ENCODE results near the gene SIPA1L3. TPM values are rescaled to one million over a fixed set of nuclear protein-coding genes. Genes with fewer than 3 reads are reported as not detected.

SIPA1L3 gene
- polyA plus RNA-seq, 2 of the 4 experiments (the other 2 are of a cell fraction) = 28.9 to 50.6 TPM

DNA sequence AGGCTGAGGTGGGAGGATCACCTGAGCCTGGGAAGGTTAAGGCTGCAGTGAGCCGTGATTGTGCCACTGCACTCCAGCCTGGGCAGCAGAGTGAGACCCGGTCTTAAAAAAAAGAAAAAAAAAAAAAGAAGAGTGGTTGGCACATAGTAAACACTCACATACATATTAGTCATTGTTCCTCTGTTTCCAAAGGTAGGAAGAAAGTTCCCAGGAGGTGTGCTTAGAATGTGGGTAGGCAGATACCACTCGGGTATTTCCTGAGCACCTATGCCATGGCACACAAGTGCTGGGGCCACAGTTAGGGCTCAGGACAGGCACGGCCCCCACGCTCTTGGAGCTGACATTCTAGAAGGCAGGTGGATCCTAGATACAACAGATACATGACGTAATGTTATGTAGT, 41.4 kb downstream of the SIPA1L3 start:
- DNase-seq (ENCODE audit: low read depth in 1 of 2, low spot score in 1 of 2) = no peak

DNA sequence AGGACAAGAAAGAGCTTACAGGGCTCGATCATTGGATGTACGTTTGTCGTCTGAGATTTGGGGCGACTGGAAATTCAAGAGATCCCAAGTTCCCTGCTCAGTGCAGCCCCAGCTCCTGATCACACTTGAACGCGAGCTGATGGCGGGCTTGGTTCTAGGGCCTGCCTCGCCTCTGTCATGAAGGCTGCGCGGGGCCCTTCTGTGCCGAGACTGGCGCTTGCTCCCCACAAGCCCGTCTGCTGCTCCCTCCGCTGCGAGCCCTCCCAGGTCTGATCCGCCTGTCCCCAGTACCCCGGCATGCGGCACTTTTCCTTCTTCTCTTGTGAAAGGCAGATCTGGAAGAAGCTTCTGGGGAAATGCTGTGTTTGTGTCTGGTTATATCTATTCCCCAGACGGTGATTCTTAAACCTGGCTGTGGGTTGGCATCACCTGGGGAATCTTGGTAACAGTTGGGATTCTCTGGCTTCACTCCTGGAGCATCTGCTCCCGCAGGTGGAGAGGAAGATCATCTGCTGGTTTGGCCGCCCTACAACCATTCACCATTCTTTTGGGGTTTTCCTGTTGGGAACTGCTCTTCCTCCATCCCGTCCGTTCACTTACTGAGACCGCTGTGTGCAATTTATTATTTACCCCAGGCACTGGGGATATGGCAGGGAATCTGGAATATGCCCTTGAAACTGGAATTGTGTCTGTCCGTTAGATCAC, 43.6 kb downstream of the SIPA1L3 start:
- no peak for FAIRE-seq
- Histone ChIP-seq H3K4me2 (no peak overlapping the region), H3K27ac (peak overlapping the region in 1 of 2 experiments; percentile 11; a peak in 1 of 6 replicates), H3K4me3 (no peak overlapping the region), H3K4me1 (peaks cover 61% of the 10 kb centered on the region), H3K9me3 (no peaks in the 10 kb centered on the region)
- POLR2A ChIA-PET = interaction anchor here (0.6 to 1.1 kb wide), 4 partner anchors 14 to 633 kb away, joined by 3 to 5 read pairs (median 4); no protein-coding TSS in a partner anchor
- TF ChIP-seq FOSB (CRISPR knock-in tag; IDR thresholded peaks at IDR 0.05) (no peak), CHD4 (IDR thresholded peaks at IDR 0.05; ENCODE audit: borderline replicate concordance) (no peak), MAZ (IDR thresholded peaks at IDR 0.05; ENCODE audit: borderline replicate concordance, low read depth, low read length) (no peak), HEYL (CRISPR knock-in tag; IDR thresholded peaks at IDR 0.05) (no peak), RARB (CRISPR knock-in tag; IDR thresholded peaks at IDR 0.05) (no peak), JUN (IDR thresholded peaks at IDR 0.05) (no peak), FOSL2 (IDR thresholded peaks at IDR 0.05) (no peak), FOSL2 (CRISPR knock-in tag; IDR thresholded peaks at IDR 0.05) (no peak), POLR2A (IDR thresholded peaks at IDR 0.05; ENCODE audit: low read length) (no peak), HOXB5 (CRISPR knock-in tag; IDR thresholded peaks at IDR 0.05) (no peak), HOXB13 (CRISPR knock-in tag; IDR thresholded peaks at IDR 0.05; ENCODE audit: low read depth) (no peak), EP300 (IDR thresholded peaks at IDR 0.05) (no peak), RNF2 (IDR thresholded peaks at IDR 0.05; ENCODE audit: borderline replicate concordance, low read depth) (no peak), ZC3H11A (IDR thresholded peaks at IDR 0.05) (no peak), RCOR1 (IDR thresholded peaks at IDR 0.05; ENCODE audit: low read depth, low read length) (no peak)
- TF ChIP-seq, protein P1, sequence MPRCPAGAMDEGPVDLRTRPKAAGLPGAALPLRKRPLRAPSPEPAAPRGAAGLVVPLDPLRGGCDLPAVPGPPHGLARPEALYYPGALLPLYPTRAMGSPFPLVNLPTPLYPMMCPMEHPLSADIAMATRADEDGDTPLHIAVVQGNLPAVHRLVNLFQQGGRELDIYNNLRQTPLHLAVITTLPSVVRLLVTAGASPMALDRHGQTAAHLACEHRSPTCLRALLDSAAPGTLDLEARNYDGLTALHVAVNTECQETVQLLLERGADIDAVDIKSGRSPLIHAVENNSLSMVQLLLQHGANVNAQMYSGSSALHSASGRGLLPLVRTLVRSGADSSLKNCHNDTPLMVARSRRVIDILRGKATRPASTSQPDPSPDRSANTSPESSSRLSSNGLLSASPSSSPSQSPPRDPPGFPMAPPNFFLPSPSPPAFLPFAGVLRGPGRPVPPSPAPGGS (IDR thresholded peaks at IDR 0.05) = no peak
- TF ChIP-seq, protein P2, sequence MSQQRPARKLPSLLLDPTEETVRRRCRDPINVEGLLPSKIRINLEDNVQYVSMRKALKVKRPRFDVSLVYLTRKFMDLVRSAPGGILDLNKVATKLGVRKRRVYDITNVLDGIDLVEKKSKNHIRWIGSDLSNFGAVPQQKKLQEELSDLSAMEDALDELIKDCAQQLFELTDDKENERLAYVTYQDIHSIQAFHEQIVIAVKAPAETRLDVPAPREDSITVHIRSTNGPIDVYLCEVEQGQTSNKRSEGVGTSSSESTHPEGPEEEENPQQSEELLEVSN (IDR thresholded peaks at IDR 0.05; ENCODE audit: borderline replicate concordance, low read depth) = no peak
- ATAC-seq = peak in 1 of 2 experiments; percentile 9; a peak in 2 of 6 replicates
- WGBS (ENCODE audit: missing lambda C conversion rate) = 92% methylated on average over 25 of the region's 25 CpGs
- DNase-seq (ENCODE audit: low read depth in 1 of 2, low spot score in 1 of 2) = no peak
- CTCF ChIA-PET = interaction anchor here (0.6 to 1.5 kb wide), 6 partner anchors 10 to 137 kb away, joined by 3 to 8 read pairs (median 4); no protein-coding TSS in a partner anchor

More for the DNA sequence above, 41.4 kb downstream of the SIPA1L3 start:
- no peak for TF ChIP-seq ZFP36 (IDR thresholded peaks at IDR 0.05; ENCODE audit: borderline replicate concordance, partially characterized antibody)
- TF ChIP-seq EP300 (IDR thresholded peaks at IDR 0.05) = no peak
- TF ChIP-seq CBX8 (IDR thresholded peaks at IDR 0.05) = no peak
- Histone ChIP-seq H3K4me3 (no peak overlapping the region), H3K4me2 (peak overlapping the region; percentile 3; the same call in 1 of the 3 replicates), H3K27ac (peak overlapping the region; percentile 8 to 56; a peak in 3 of 6 replicates), H3K4me1 (peaks cover 66% of the 10 kb centered on the region), H3K9me3 (no peaks in the 10 kb centered on the region)
- FAIRE-seq (no peak), ATAC-seq (peak in 1 of 2 experiments; percentile 13; a peak in 3 of 6 replicates)
- CTCF ChIA-PET = interaction anchor here (0.7 to 5.4 kb wide), 3 partner anchors 37 to 335 kb away, joined by 3 to 40 read pairs (median 4); no protein-coding TSS in a partner anchor
- POLR2A ChIA-PET = no interaction called here
- WGBS (ENCODE audit: missing lambda C conversion rate) = 72% methylated on average over 6 of the region's 6 CpGs

DNA sequence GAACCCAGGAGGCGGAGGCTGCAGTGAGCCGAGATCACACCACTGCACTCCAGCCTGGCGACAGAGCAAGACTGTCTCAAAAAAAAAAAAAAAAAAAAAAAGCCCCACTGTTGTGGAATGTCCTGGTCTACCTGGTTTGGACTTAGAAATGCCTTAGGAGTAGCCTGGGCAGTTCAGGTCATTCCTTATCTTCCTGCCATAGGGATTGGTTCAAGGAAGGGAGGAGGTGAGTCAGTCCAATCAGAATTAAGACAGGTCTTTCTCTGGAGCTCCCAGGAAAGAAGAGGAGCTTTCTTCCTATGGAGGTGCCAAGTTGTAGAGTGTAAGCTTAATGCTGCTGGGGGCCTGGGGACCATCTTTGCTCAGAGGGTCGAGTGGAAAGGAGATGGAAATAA, 44.8 kb downstream of the SIPA1L3 start:
- H3K4me3 ChIP-seq = no peak overlapping the region
- ATAC-seq (peak; percentile 28 to 51; a peak in 2 of 6 replicates), DNase-seq (ENCODE audit: low read depth in 1 of 2, low spot score in 1 of 2) (no peak), FAIRE-seq (no peak)
- H3K9me3 ChIP-seq = no peaks in the 10 kb centered on the region
- peaks cover 60% of the 10 kb centered on the region for H3K4me1 ChIP-seq
- 71% methylated on average over 4 of the region's 4 CpGs for WGBS (ENCODE audit: missing lambda C conversion rate)
- H3K27ac ChIP-seq = peak overlapping the region in 1 of 2 experiments; percentile 9; a peak in 1 of 6 replicates
- POLR2A ChIA-PET = no interaction called here
- CTCF ChIA-PET = interaction anchor here (0.6 to 1.3 kb wide), 4 partner anchors 20 to 304 kb away, joined by 3 to 6 read pairs (median 4); no protein-coding TSS in a partner anchor
- H3K4me2 ChIP-seq = no peak overlapping the region
- TF ChIP-seq BHLHE40 (IDR thresholded peaks at IDR 0.05; ENCODE audit: low read depth, low read length) (no peak), MYC (IDR thresholded peaks at IDR 0.05; ENCODE audit: borderline replicate concordance, low read length) (no peak), TFCP2L1 (CRISPR knock-in tag; IDR thresholded peaks at IDR 0.05) (no peak), TP53 (CRISPR knock-in tag; IDR thresholded peaks at IDR 0.05) (no peak), FOXS1 (CRISPR knock-in tag; IDR thresholded peaks at IDR 0.05) (no peak), JUNB (IDR thresholded peaks at IDR 0.05) (no peak), KDM5A (IDR thresholded peaks at IDR 0.05) (no peak), MAFK (IDR thresholded peaks at IDR 0.05; ENCODE audit: partially characterized antibody) (no peak), POLR2AphosphoS2 (conservative IDR thresholded peaks at IDR 0.05; ENCODE audit: low read length) (no peak), NPAS2 (CRISPR knock-in tag; IDR thresholded peaks at IDR 0.05; ENCODE audit: borderline replicate concordance) (no peak), CBX2 (IDR thresholded peaks at IDR 0.05; ENCODE audit: borderline replicate concordance, low read depth) (no peak)
- TF ChIP-seq, protein P3, sequence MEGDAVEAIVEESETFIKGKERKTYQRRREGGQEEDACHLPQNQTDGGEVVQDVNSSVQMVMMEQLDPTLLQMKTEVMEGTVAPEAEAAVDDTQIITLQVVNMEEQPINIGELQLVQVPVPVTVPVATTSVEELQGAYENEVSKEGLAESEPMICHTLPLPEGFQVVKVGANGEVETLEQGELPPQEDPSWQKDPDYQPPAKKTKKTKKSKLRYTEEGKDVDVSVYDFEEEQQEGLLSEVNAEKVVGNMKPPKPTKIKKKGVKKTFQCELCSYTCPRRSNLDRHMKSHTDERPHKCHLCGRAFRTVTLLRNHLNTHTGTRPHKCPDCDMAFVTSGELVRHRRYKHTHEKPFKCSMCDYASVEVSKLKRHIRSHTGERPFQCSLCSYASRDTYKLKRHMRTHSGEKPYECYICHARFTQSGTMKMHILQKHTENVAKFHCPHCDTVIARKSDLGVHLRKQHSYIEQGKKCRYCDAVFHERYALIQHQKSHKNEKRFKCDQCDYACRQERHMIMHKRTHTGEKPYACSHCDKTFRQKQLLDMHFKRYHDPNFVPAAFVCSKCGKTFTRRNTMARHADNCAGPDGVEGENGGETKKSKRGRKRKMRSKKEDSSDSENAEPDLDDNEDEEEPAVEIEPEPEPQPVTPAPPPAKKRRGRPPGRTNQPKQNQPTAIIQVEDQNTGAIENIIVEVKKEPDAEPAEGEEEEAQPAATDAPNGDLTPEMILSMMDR (IDR thresholded peaks at IDR 0.05) = no peak
